CD4-positive, alpha-beta T cell treated with Interleukin-4 for 1 hour (primary cell): ENCODE results near the gene TXNL4A.

Source experiments
- DNase-seq, 2 donors: peaks; one replicate each; pipeline ENCODE4 v3.0.0-alpha.2; 2020 to 2022

The TXNL4A gene

DNA sequence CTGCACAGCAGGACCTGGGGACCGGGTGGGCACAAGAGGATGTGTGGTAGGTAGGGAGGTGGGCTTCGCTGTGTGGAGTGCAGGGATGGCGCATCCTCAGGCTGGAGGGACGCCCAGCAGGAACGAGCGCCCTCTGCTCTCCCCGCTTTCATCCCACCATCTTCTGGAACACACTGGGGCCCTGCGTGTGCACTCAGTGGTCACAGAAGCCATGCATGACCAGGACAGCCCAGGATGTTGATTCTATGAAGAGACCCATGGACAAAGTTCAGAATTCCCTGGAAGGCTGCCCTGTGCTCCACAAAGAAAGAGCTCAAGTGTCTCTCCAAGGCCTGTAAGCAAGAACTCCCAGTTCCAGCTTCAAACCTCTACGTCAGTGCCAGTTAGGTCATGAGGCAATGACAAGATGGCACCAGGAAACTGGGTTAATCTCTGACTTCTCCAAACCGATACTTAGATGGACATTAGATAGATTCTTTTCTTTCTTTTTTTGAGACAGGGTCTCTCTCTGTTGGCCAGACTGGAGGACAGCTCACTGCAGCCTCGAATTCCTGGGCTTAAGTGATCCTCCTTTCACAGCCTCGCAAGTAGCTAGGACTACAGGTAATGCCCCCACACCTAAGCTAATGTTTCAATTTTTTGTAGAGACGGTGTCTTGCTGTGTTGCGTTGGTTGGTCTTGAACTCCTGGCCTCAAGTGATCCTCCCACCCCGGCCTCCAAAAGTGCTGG, 40.3 kb downstream of the TXNL4A start:
- no peak for DNase-seq

DNA sequence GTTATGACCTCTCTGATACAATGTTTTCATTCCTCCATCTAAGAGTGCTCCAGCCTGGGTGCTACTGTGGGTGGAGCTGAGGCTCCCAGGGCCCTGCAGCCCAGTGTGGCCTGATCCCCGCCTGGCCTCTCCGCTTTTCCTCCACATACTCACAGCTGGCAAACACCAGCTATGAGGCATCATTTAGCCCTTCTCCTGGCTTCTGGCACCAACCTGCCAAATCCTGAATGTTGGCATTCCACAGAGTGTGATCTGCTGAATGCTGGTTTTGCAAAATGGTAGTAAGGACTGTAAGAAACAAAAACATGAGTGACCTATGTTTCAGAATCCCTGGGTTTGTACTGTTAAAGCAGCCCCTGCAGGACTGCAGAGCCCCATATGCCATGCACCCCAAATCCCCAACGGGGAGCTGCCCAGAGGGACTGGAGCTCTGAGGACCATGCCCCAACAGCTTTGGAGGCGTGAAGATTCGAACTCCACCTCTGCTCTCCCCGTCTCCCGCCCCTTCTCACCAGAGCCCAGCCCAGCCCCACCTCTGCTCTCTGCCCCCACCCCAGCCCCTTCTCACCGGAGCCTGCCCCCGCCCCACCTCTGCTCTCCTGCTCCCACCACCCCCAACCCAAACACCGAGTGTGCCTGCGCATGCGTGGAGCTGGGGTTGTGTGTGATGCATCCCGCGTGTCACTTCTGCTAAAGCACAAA, 41.2 kb downstream of the TXNL4A start:
- DNase-seq = no peak

DNA sequence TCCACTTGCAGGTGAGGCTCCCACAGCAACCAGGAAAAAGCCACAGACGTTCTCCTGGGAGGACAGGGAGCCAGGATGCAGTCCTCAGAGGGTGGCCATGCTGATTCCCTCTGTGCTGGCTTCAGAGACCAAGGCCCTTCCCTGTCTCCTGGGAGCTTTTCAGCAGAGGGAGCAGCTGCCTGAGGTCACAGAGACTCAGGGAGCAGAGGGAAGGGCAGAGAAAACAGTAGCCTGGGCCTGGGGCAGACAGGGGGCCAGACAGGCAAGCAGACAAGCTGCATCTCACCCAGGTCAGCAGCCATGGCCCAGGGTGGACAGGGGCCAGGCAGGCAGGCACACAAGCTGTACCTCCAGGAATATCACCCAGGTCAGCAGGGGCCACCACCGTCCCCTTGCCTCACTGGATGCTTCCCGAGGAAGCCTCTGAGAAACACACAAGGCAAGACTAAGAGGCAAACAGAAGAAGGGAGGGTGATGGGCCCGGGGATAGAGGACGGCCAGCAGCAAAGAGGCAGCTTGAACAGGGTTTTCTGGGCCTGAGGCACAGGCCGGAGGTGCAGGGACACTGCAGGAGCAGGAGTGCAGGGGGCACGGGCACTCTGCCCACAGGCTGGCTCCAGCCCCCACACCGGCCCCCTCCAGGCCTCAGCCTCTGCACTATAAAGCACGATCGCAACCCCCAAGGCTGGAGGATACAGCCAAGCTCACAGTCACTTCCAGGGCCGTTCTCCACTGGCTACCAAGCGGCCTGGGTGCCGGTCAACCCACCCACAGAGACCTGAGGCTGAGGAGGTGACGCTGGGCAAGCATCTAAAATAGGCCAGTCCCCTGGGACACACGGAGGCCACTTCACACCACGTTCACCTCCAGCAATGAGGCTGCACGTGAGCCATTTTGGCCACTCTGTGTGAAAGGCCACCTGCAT, 43.0 kb downstream of the TXNL4A start:
- no peak for DNase-seq

DNA sequence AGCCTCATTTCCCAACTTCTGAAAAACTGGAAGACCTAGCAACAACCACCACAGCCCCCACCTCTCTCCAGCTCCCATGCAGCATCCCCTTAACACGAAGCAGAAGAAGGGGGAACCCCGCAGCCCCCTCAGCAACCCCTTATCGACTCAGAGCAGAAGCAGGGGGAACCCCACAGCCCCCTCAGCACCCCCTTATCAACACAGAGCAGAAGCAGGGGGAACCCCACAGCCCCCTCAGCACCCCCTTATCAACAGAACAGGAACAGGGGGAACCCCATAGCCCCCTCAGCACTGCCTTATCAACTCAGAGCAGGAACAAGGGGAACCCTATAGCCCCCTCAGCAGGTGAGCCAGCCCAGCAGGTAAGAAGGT, 43.6 kb downstream of the TXNL4A start:
- no peak for DNase-seq

DNA sequence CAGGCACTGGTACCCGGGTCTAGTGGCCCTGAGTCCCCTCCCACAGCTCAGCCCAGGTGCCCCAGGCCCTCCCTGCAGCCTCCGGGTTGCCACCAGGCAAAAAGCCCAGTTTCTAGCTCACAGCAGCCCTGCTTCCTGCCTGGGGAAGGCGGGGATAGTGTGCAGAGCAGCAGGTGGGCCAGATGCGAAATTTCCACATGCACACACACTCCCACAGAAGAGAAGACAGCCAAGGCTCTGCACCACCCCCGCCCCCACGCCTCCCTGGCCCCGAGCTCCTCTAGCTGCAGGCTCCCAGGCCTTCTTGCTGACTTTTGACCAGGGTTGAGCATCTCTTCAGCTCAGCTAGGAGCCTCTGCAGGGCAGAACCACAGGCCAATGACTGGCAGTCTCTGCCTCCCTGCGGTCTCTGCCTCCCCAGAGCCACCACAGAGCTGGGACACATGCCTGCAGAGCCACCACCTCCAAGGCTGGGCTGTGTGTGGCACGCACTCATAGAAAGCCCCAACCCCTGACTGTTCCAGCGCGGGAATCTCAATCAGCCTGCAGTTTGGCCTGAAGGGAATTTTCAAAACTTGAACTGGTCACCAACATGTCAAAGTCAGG, 44.1 kb downstream of the TXNL4A start:
- DNase-seq = no peak

DNA sequence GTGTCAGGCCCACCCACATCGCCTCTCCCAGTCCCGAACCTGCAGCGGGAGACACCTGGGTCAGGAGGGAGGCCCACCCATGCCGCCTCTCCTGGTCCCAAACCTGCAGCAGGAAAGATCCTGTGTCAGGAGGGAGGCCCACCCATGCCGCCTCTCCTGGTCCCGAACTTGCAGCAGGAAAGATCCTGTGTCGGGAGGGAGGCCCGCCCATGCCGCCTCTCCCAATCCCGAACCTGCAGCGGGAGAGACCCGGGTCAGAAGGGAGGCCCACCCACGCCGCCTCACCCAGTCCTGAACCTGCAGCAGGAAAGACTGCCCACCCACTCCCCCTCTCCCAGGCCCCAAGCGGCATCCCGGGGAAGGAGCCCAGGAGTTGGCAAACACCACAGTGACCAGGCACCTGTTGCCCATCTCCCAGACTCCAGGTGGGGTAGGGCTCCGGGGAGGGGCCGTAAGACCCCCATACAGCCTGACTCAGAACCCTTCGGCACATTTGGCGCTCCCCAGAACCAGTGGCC, 44.7 kb downstream of the TXNL4A start:
- DNase-seq = no peak

DNA sequence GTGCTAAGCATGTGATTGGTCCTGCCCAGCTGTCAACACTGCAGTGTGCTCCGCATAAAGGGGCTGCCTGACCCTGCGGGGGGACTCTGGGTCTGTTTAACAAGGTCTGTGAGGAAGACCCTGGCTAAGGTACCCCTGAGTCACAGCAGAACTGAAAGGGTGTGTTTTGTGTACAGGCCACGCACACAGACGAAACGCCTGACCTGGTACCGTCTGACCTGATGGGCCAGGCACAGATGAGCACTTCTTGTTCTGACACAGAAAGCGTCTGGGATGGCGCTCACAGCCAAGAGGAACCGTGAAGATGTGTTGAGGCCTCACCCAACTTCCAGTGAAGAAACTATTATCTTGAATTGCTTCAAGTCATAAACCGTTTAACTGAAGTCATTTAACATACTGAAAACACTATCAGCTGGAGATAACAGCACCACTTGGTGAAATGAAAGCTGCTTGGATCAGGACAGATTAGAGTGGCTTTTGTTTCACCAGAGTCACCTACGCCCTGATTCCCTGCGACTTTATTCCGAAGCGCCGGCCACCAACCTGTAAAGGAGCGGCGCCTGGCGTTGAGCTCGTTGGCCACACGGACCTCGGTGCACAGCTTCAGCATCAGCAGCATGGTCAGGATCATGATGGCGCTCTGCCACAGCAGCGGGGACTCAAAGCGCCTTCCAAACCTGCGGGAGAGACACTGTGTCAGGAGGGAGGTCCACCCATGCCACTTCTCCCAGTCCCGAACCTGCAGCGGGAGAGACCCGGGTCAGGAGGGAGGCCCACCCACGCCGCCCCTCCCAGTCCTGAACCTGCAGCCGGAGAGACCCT, 45.4 kb downstream of the TXNL4A start:
- no peak for DNase-seq

DNA sequence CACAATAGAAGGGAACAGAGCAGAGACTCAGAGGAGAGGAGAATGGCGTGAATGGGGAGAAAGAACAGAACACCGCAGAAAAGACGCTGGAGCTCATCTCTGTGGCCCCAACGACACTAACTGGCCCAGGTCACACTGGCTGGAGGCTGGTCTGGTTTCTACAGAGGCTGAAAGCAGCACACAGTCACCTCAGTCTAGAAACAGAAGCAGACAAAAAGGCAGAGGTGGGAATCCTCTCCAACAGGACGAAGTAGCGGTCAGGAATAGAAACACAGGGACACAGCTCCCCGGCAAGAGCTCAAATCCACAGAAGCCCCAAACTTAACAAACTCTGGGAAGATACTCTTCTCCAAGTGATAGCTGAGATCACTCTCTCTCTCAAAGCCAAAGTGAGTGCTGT, 46.2 kb downstream of the TXNL4A start:
- no peak for DNase-seq

DNA sequence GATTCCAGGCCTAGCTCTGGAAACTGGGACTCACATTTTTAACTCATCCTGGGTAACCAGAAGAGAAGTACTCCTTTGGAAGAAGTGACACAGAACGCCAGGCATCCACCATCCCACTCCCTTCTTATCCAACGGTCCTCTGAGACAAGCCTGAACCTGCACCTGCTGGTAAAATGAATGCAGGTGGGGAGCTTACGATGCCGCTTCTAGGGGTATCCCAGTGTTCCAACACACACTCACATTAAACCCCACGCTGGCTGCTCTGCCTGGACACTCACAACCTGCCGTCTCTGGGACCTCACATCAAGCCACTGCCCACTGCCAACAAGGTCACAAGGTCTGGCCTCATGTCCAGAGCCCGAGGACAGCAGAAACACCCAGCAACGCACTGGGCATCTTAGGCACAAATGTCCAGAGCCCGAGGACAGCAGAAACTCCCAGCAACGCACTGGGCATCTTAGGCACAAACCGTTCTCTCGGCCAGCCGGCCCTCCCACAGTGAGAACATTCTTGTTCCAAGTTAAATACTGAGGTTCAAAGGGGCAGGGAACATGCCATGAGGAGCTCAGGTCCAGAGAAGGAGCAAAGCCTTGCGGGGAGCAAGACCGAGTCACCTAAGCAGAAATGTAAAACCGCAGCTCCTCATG, 46.8 kb downstream of the TXNL4A start:
- no peak for DNase-seq

DNA sequence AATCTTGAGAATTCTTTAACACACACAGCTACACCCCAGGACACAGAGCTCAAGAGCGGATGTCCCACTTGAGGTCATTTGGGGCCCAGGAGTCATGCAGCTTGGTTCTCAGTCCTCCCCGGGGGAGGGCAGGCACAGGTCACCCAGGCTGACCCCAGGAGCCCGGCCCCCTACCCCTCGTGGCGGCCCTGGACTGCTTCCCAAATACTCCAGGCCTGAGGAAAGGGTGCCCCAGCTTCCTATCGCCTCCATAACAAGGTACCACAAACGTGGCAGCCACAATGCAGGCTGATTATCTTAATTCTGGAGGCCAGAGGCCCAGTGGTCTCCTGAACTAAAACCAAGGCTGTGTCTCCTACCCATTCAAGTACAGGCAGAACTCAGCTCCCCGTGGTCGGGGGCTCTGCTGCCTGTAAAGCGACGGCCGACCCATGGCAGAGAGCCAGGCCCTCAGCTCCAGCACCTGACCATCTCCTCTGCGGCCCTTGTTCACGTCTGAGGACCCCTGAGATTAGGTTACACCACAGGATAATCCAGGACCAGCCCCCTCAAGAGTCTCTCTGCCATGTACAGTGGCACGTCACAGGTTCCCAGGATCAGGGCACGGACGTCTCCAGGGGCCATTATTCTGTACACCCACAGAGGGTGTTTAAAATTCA, 47.4 kb downstream of the TXNL4A start:
- peak in 1 of 2 donors; percentile 5 for DNase-seq

DNA sequence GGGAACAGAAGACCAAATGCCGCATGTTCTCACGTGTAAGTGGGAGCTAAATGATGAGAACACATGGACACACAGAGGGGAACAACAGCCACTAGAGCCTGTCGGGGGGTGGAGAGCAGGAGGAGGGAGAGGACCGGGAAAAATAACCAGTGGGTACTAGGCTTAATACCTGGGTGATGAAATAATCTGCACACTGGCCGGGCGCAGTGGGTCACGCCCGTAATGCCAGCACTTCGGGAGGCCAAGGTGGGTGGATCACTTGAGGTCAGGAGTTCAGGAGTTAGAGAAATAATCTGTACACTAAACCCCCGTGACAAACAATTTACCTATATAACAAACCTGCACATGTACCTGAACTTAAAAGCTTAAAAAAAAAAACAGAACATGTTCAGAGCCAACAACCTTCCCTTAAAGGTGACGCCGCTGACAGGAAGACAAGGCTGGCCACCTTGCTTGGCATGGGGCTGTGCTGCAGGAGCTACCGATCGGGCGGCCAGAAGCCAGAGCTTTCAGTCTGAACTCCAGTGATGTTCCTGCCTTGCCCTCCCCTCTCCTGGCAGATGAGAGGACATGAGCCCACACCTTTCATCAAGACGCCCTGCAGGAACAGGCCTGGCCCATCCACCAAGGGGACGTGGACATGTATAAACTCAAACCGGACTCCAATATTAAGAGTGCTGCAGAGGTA, 48.1 kb downstream of the TXNL4A start:
- peak in 1 of 2 donors; percentile 9 for DNase-seq

DNA sequence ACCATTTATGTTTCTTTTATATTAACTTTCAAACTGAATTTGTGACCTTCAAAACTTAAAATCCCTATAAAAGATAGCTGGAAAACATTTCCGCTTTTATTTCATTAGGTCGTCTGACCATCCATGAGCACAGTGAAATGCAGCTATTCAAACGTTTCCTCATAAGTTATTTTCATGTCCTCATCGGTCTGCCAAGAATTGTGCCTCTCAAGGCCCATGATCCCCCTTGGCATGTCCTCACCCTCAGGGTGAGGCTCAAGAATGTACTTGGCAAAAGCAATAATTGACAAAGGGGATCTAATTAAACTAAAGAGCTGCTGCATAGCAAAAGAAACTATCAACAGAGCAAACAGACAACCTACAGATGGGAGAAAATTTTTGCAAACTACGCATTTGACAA, 49.3 kb downstream of the TXNL4A start:
- no peak for DNase-seq

DNA sequence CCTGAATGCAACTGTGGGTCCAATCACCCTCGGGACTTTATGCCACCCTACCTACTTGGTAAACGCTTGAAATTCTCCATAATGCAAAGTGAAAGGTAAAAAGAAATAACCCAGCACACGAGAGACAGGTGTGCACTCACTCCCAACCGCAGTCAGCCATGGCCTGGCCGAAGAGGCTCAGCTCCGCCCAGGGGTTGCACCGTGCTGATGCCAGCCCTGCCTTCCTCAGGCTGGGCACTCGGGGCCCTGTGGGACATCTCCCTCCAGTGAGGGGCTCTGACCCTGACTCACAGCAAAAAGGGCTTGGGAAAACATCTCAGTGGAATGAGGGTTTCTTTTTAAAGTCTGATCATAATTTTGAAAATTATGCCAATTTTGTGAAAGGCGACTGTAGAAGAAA, 50.2 kb downstream of the TXNL4A start:
- peak in 1 of 2 donors; percentile 2 for DNase-seq

DNA sequence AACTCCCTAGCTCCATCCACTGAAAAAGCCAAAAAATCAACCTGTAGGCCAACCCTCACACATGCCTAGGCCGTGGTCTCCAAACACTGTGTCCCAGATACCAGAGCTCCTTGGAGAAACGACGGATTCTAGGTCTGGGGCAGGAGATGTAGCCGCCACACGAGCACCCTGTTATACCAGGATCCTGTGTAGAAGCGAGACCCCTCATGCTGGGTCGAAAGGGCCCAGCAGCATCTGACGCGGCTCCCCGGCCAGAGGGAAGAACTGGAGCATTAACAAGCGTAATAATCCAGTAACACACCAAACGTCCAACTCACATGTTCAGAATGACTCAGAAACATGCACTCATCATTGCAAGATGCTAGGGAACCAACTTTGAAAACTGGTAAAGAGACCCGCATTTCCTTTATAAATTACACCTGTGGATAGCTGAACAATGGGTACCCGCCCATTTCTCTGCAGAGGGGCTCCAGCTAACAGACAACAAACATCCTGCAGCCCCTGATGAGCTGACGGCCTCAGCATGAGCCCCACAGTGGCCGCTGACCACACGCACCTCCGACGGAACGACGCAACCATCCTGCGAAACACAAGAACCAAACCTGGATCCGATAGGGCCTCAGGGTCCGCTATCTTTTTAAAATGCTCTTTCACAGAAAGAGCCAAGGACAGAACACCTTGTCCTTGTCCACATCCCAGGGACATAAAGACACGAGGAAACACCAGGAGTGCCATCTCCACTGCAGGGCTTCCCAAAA, 51.1 kb downstream of the TXNL4A start:
- peak in 1 of 2 donors; percentile 10 for DNase-seq

DNA sequence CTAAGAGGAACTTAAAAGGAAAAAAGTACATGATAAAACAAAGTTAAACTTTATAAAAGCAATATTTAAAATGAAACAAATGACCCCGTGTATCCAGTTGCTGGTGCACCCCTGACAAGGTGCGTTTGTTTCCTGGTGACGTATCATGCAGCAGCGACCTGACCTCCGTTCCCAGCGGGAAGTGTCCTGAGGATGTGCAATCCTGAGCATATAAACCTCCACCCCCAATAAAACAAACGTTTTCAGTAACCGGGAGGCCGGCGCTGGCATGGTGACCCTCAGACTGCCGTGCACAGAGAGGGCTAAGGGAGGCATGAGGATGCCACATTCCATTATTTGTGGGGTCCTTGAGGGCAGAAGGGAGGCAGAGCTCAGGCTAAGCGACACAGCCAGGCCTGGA, 51.7 kb downstream of the TXNL4A start:
- peak in 1 of 2 donors; percentile 5 for DNase-seq

DNA sequence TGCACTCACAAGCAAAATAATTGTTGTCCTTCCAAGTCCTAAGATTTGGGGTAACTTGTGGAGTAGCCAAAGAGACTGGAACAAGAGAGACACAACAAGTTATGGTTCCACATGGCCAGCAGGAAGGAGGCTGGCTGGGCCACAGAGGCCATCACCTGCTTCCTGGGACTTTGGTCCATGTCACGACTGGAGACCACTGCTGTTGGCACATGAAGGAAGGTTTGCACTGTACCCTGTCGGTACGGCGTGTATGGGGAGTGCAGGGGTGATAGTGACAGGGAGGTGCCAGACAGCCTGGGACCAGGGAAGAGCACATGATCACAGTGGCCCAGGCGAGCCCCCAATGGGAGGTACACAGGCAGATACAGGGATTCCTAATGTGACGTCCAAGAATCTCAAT, 52.4 kb downstream of the TXNL4A start:
- DNase-seq = peak in 1 of 2 donors; percentile 5

DNA sequence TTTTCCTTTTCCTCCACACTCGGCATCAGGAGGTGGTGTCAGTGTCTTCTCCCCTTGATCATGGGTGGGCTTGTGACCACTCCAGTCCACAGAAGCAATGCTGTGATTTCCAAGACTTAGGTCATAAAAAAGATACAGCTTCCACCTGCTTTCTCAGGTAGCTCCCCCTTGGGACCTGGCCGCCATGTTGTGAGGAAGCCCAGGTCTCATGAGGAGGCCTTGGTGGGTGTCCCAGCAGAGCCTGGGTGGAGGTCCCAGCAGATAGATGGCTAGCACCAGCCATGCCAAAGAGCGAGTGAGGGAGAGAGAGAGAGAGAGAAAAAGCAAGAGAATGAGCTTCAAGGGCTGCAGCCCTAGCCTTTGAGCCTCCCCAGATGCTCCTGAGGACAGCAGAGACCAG, 52.9 kb downstream of the TXNL4A start:
- peak in 1 of 2 donors; percentile 4 for DNase-seq

DNA sequence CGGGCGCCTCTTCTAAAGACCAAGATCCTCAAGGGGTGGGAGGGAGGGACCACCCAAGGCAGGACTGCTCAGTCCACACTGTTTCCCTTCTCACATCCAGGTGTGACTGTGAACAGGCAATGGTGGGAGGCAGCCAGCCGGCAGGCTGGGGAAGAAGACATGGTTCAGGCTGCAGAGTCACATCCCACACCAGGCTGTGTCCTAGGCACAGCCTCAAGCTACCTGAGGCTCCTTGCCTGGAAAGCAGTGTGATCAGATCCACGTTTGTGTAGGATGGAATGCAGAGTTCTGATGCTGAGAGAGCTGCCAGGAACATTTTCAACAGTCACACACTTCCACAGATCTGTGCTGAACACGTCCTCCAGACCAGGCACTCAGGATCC, 53.3 kb downstream of the TXNL4A start:
- DNase-seq = no peak

DNA sequence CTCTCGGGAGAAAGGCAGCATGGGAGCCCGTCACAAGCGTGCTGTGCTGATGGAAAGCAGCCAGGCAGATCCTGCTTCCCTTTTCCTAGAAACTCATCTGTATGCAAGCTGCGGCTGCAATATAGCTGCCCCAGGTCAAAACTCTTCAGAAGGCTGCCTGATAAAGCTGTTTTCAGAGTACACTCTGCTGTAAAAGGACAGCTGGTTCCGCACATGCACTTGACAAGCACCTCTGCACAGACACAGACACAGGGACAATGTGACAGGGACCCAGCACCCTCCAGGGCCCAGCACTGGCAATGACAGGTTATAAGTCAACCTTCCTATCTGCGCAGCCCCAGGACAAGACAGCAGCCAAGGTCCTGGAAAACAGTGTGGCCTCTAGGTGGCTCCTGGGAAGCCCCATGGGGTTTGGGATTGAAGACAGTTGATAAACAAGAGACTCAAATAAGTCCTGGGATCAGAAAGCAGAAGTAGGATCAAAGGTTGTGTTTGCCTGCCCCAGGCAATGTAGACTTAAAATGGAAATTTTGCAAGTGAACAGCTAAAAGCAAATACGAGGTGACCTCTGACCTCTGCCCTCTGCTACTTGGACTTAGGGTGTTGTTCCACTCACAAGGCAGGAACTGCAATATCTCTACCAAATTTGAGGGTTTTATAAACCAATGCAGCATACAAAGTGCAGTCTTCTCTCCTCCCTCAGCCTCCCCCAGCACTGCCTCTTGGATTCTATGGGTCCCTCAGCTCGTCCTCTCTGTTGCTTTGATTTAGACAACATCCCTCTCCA, 53.9 kb downstream of the TXNL4A start:
- no peak for DNase-seq
